Endodermal cell (in vitro differentiated cells): Measurements from ENCODE around the gene BTBD9. TPM values are rescaled to one million over a fixed set of nuclear protein-coding genes. Genes with fewer than 3 reads are reported as not detected.

Experiments used
- DNase-seq: peaks from one replicate; pipeline ENCODE4 v3.0.0-alpha.2; 2017
- H3K27ac ChIP-seq: 2 replicates; pipeline ENCODE4 v1.5.1; 2013; ENCODE audit warnings: mild to moderate bottlenecking, low read depth, low read length, moderate library complexity
- H3K27me3 ChIP-seq: 2 replicates; pipeline ENCODE4 v1.6.1; 2013; ENCODE audit warnings: mild to moderate bottlenecking, low read length, moderate library complexity; ENCODE audit not compliant: insufficient read depth, control insufficient read depth, poor library complexity, severe bottlenecking
- H3K36me3 ChIP-seq: 2 replicates; pipeline ENCODE4 v1.7.0; 2013; ENCODE audit warnings: mild to moderate bottlenecking, low read length, moderate library complexity; ENCODE audit not compliant: control insufficient read depth, insufficient read depth
- H3K4me1 ChIP-seq: one replicate; pipeline ENCODE4 v1.7.0; 2013; ENCODE audit warnings: low read length; ENCODE audit not compliant: control insufficient read depth, insufficient read depth
- H3K4me3 ChIP-seq: 2 replicates; pipeline ENCODE4 v1.5.1; 2013; ENCODE audit warnings: mild to moderate bottlenecking, low read length, moderate library complexity
- H3K9ac ChIP-seq: 2 replicates; pipeline ENCODE4 v1.6.1; 2013; ENCODE audit warnings: mild to moderate bottlenecking, low read length, moderate library complexity; ENCODE audit not compliant: poor library complexity, severe bottlenecking; ENCODE audit errors: extremely low read depth
- H3K9me3 ChIP-seq: 2 replicates; pipeline ENCODE4 v1.6.1; 2013; ENCODE audit warnings: mild to moderate bottlenecking, low read length, moderate library complexity; ENCODE audit not compliant: control insufficient read depth
- H3K27ac Mint-ChIP-seq: 2 replicates; pipeline ENCODE4 v1.8.0; 2020; ENCODE audit warnings: mixed read lengths
- H3K27me3 Mint-ChIP-seq: 2 replicates; pipeline ENCODE4 v1.8.0; 2021; ENCODE audit warnings: mild to moderate bottlenecking, mixed read lengths; ENCODE audit not compliant: insufficient read depth
- H3K36me3 Mint-ChIP-seq: 2 replicates; pipeline ENCODE4 v1.8.0; 2020; ENCODE audit warnings: low read depth, mixed read lengths
- H3K4me1 Mint-ChIP-seq: 2 replicates; pipeline ENCODE4 v1.8.0; 2020; ENCODE audit warnings: mixed read lengths
- H3K4me3 Mint-ChIP-seq: 2 replicates; pipeline ENCODE4 v1.8.0; 2020; ENCODE audit warnings: mild to moderate bottlenecking, moderate library complexity, mixed read lengths
- H3K9me3 Mint-ChIP-seq: 2 replicates; pipeline ENCODE4 v1.8.0; 2020; ENCODE audit warnings: mild to moderate bottlenecking, mixed read lengths
- WGBS, 2 experiments: methylation state at CpG; one replicate each; pipeline versions ENCODE4 v1.1.5 to v1.1.7; 2013; ENCODE audit warnings: missing lambda C conversion rate in 2 of 2, mixed read lengths in 1 of 2; ENCODE audit not compliant: insufficient coverage in 1 of 2, insufficient read length in 1 of 2; 5-methylcytosine and 5-hydroxymethylcytosine counted together
- total RNA-seq, 2 donors: library from RNA; stranded (reverse); fragmentation: NEBNext Ultra II Directional in 1 of 2; extraction: Animal tissue kit (Norgen Biotek cat#: 25700) in 1 of 2; gene quantifications; 2 replicates in 1 of 2; 3 replicates in 1 of 2; pipeline ENCODE4 v1.2.1, GENCODE V29; 2021
- TF ChIP-seq, protein P1 (sequence below): fragments of 200-600 bp; sonication (generic); conservative IDR thresholded peaks from 2 replicates; pipeline ENCODE4 v1.5.0; 2021; ENCODE audit warnings: antibody characterized with exemption, mild to moderate bottlenecking

The BTBD9 gene
- total RNA-seq, 2 donors from 2014 or later: 7.6 to 12.3 TPM

DNA sequence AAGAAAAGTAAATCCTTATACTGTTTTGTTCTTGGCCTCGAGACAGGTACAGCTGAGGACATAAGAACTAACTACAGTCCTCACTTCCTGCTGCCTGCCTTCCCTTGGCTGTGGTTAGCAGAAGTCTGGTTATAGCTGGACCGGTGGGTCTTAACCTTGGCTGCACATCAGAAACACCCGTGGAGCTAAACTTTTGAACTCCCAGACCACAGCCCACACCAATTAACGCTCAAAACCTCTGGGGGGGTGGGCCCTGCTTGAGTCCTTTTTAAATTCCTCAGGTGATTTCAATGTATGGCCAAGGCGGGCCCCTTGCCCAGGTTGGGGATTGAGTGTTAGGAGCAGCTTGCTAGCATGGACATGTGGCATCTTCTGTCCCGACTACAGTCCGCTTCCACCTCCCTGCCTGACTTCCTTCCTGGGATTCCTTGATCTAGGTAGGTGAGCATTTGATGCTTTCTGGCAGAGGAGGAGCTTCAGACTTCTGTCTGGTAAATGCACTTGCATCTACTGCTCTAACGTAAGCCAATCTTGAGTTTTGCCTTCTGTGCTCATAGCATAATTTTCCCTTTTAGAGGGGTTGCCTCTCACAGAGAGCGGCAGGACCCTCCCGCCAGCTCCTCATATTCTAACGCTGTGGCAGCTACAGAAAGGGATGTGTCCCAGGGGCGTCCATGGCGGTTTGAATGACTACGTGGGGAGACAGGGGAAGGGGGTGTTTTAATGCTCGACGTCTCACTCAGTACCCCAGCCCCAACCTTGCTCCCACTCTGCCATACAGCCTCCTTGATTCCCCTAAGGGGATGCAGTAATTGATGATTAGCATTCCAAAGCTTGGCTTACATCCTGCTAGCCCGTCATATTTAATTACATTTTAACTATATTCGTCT is 430.1 kb downstream of the BTBD9 start:
- 86 to 89% methylated on average over 12 to 18 of the region's 18 CpGs for WGBS, 2 experiments
- Mint-ChIP-seq H3K4me3 (no peak overlapping the region), H3K36me3 (no peaks in the 10 kb centered on the region), H3K27me3 (peaks cover 1% of the 10 kb centered on the region), H3K27ac (no peak overlapping the region), H3K9me3 (peaks cover 2% of the 10 kb centered on the region), H3K4me1 (peaks cover 13% of the 10 kb centered on the region)
- H3K9me3 ChIP-seq: no peaks in the 10 kb centered on the region
- no peaks in the 10 kb centered on the region for H3K36me3 ChIP-seq
- no peak overlapping the region for H3K27ac ChIP-seq
- H3K4me3 ChIP-seq: no peak overlapping the region
- no peaks in the 10 kb centered on the region for H3K27me3 ChIP-seq
- TF ChIP-seq, protein P1, sequence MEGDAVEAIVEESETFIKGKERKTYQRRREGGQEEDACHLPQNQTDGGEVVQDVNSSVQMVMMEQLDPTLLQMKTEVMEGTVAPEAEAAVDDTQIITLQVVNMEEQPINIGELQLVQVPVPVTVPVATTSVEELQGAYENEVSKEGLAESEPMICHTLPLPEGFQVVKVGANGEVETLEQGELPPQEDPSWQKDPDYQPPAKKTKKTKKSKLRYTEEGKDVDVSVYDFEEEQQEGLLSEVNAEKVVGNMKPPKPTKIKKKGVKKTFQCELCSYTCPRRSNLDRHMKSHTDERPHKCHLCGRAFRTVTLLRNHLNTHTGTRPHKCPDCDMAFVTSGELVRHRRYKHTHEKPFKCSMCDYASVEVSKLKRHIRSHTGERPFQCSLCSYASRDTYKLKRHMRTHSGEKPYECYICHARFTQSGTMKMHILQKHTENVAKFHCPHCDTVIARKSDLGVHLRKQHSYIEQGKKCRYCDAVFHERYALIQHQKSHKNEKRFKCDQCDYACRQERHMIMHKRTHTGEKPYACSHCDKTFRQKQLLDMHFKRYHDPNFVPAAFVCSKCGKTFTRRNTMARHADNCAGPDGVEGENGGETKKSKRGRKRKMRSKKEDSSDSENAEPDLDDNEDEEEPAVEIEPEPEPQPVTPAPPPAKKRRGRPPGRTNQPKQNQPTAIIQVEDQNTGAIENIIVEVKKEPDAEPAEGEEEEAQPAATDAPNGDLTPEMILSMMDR: no peak
- H3K4me1 ChIP-seq: no peaks in the 10 kb centered on the region
- no peak overlapping the region for H3K9ac ChIP-seq
- DNase-seq: no peak

DNA sequence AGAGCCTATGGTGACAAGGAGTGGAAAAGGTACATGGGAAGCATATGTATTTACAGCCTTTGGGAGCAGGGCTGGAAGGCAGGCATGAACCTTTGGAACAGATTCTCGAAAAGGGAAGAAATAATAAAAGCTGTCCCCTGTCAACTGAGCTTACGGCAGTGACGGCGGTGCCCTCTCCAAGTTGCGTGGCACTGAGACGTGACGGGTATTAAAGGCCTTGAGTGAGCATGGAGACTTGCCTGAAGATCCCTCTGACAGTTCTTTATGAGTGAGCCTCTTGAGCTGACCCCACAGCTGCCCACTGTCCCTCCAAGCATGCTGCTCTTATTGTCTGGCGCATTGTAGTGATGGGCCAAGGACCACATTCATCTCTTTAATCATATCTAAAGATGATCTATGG is 431.7 kb downstream of the BTBD9 start:
- Histone ChIP-seq H3K9ac (no peak overlapping the region), H3K4me3 (no peak overlapping the region), H3K27me3 (no peaks in the 10 kb centered on the region), H3K9me3 (no peaks in the 10 kb centered on the region), H3K36me3 (no peaks in the 10 kb centered on the region), H3K4me1 (no peaks in the 10 kb centered on the region), H3K27ac (no peak overlapping the region)
- Mint-ChIP-seq H3K4me3 (no peak overlapping the region), H3K9me3 (peaks cover 2% of the 10 kb centered on the region), H3K4me1 (peaks cover 8% of the 10 kb centered on the region), H3K27ac (no peak overlapping the region), H3K27me3 (no peaks in the 10 kb centered on the region), H3K36me3 (no peaks in the 10 kb centered on the region)
- 91 to 94% methylated on average over 7 to 8 of the region's 8 CpGs for WGBS, 2 experiments
- DNase-seq: no peak
- TF ChIP-seq, protein P1: no peak

DNA sequence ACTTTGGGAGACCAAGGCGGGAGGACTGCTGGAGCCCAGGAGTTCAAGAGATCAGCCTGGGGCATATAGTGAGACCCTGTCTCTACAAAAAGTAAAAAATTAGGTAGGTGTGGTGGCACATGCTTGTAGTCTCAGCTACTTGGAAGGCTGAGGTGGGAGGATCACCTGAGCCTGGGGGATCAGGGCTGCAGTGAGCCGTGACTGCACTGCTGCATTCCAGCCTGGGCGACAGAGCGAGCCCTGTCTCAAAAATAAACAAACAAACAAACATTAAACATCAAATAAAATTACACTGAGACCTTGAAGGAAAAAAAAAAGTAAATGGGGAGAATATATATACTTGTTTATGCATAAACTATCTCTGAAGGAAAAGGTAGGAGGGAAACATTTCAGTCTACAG is 432.4 kb downstream of the BTBD9 start:
- no peak overlapping the region for H3K4me3 Mint-ChIP-seq
- WGBS, 2 experiments: 88 to 100% methylated on average over 1 to 2 of the region's 4 CpGs
- no peaks in the 10 kb centered on the region for H3K36me3 Mint-ChIP-seq
- H3K27ac ChIP-seq: no peak overlapping the region
- peaks cover 1% of the 10 kb centered on the region for H3K4me1 Mint-ChIP-seq
- H3K9me3 ChIP-seq: no peaks in the 10 kb centered on the region
- H3K4me3 ChIP-seq: no peak overlapping the region
- H3K4me1 ChIP-seq: no peaks in the 10 kb centered on the region
- TF ChIP-seq, protein P1: no peak
- H3K9ac ChIP-seq: no peak overlapping the region
- no peak for DNase-seq
- no peaks in the 10 kb centered on the region for H3K27me3 Mint-ChIP-seq
- H3K9me3 Mint-ChIP-seq: peaks cover 2% of the 10 kb centered on the region
- H3K27me3 ChIP-seq: no peaks in the 10 kb centered on the region
- no peaks in the 10 kb centered on the region for H3K36me3 ChIP-seq
- H3K27ac Mint-ChIP-seq: no peak overlapping the region
